SK-N-SH (cell line): ENCODE measurements around the gene ARL5B. TPM values are rescaled to one million over a fixed set of nuclear protein-coding genes. Genes with fewer than 3 reads are reported as not detected.

ENCODE experiments used
- CTCF ChIA-PET: fragments of 300-600, 350-600 bp; formaldehyde crosslinking; extraction: SDS; loops from one replicate; lab custom pipeline; 2021; lab: Yijun Ruan, JAX
- POLR2A ChIA-PET: fragments of 350-600 bp; sonication (Branson Sonifier 250); formaldehyde crosslinking; extraction: SDS; loops from one replicate; lab custom pipeline; 2020; ENCODE audit warnings: antibody characterized with exemption, inconsistent platforms; lab: Yijun Ruan, JAX
- DNase-seq: peaks from one replicate; pipeline ENCODE4 v3.0.0; 2012
- H2AFZ ChIP-seq: fragments of 200-600 bp; sonication (generic); 2 replicates; pipeline ENCODE4 v1.8.1; 2016; ENCODE audit warnings: antibody characterized with exemption, mild to moderate bottlenecking, low read depth
- H3F3A ChIP-seq: fragments of 200-600 bp; sonication (generic); replicated peaks from 2 replicates; pipeline ENCODE3; 2016; ENCODE audit warnings: antibody characterized with exemption, mild to moderate bottlenecking; ENCODE audit not compliant: insufficient read depth
- H3K27ac ChIP-seq, 2 experiments: fragments of 200-500 bp in 1 of 2; fragments of 200-600 bp in 1 of 2; sonication (Bioruptor generic) in 1 of 2; sonication (generic), shearing (Covaris generic) in 1 of 2; 2 replicates each; pipeline versions ENCODE4 v1.5.1 to v1.6.1; 2014 to 2016; ENCODE audit warnings: low read depth in 2 of 2, inconsistent platforms in 1 of 2, low read length in 1 of 2, mild to moderate bottlenecking in 1 of 2, mixed read lengths in 1 of 2
- H3K27me3 ChIP-seq: fragments of 200-600 bp; sonication (generic), shearing (Covaris generic); 2 replicates; pipeline ENCODE4 v1.6.1; 2016; ENCODE audit warnings: mixed run types; ENCODE audit not compliant: insufficient read depth
- H3K36me3 ChIP-seq, 2 experiments: fragments of 200-500 bp in 1 of 2; fragments of 200-600 bp in 1 of 2; sonication (Bioruptor generic) in 1 of 2; sonication (generic) in 1 of 2; replicated peaks in 1 of 2; 2 replicates each; pipeline versions ENCODE3 to v1.5.1; 2014 to 2016; ENCODE audit warnings: low read length in 1 of 2, mild to moderate bottlenecking in 1 of 2; ENCODE audit not compliant: insufficient read depth in 2 of 2, control insufficient read depth in 1 of 2
- H3K4me1 ChIP-seq, 2 experiments: fragments of 200-500 bp in 1 of 2; fragments of 200-600 bp in 1 of 2; sonication (Bioruptor generic) in 1 of 2; sonication (generic), shearing (Covaris generic) in 1 of 2; 2 replicates each; pipeline versions ENCODE4 v1.5.1 to v1.6.1; 2014 to 2016; ENCODE audit warnings: low read depth in 1 of 2, low read length in 1 of 2, mixed run types in 1 of 2; ENCODE audit not compliant: insufficient read depth in 2 of 2, control insufficient read depth in 1 of 2
- H3K4me2 ChIP-seq: fragments of 200-600 bp; sonication (generic), shearing (Covaris generic); 2 replicates; pipeline ENCODE4 v1.6.1; 2017; ENCODE audit warnings: mixed run types
- H3K4me3 ChIP-seq, 2 experiments: fragments of 200-500 bp in 1 of 2; fragments of 200-600 bp in 1 of 2; sonication (Bioruptor generic) in 1 of 2; sonication (generic), shearing (Covaris generic) in 1 of 2; 2 replicates each; pipeline versions ENCODE4 v1.5.1 to v1.8.1; 2014 to 2016; ENCODE audit warnings: low read depth in 2 of 2, inconsistent platforms in 1 of 2, low read length in 1 of 2, mild to moderate bottlenecking in 1 of 2, mixed read lengths in 1 of 2, moderate library complexity in 1 of 2
- H3K79me2 ChIP-seq: fragments of 200-600 bp; sonication (generic); 2 replicates; pipeline ENCODE4 v1.8.1; 2017; ENCODE audit warnings: mild to moderate bottlenecking; ENCODE audit not compliant: insufficient read depth
- H3K9ac ChIP-seq: fragments of 200-600 bp; sonication (generic); 2 replicates; pipeline ENCODE4 v1.6.1; 2017; ENCODE audit warnings: mixed run types
- H3K9me2 ChIP-seq: fragments of 200-600 bp; sonication (generic); 2 replicates; pipeline ENCODE4 v1.6.1; 2017; ENCODE audit warnings: mixed run types
- H3K9me3 ChIP-seq: fragments of 200-600 bp; sonication (generic); 2 replicates; pipeline ENCODE4 v1.6.1; 2017; ENCODE audit warnings: mixed run types, mild to moderate bottlenecking, moderate library complexity
- H4K20me1 ChIP-seq: fragments of 200-600 bp; sonication (generic); 2 replicates; pipeline ENCODE4 v1.6.1; 2017; ENCODE audit warnings: mild to moderate bottlenecking, mixed run types; ENCODE audit not compliant: insufficient read depth
- ELF1 ChIP-seq: IDR thresholded peaks from 2 replicates; pipeline ENCODE4 v1.4.0; 2012
- EP300 ChIP-seq, 2 experiments: IDR thresholded peaks; 2 replicates each; pipeline versions ENCODE4 v1.4.0 to v1.6.1; 2012; ENCODE audit warnings: borderline replicate concordance in 1 of 2, low read depth in 1 of 2, low read length in 1 of 2
- EZH2phosphoT487 ChIP-seq: fragments of 200-600 bp; sonication (generic); IDR thresholded peaks from 2 replicates; pipeline ENCODE4 v1.6.1; 2017; ENCODE audit warnings: low read depth, mixed run types, mild to moderate bottlenecking, antibody characterized with exemption, moderate library complexity, borderline replicate concordance
- FOXJ3 ChIP-seq: sonication (generic); formaldehyde crosslinking; IDR thresholded peaks from 2 replicates; pipeline ENCODE4 v1.5.1; 2020; ENCODE audit warnings: mild to moderate bottlenecking, missing genetic modification reagents
- FOXM1 ChIP-seq: IDR thresholded peaks from 2 replicates; pipeline ENCODE4 v1.4.0; 2012; ENCODE audit warnings: low read depth, mild to moderate bottlenecking
- GABPA ChIP-seq: IDR thresholded peaks from 2 replicates; pipeline ENCODE4 v1.4.0; 2012; ENCODE audit warnings: low read depth, mild to moderate bottlenecking
- MEF2A ChIP-seq: IDR thresholded peaks from 2 replicates; pipeline ENCODE4 v1.4.0; 2012; ENCODE audit warnings: low read depth, borderline replicate concordance
- MXI1 ChIP-seq: IDR thresholded peaks from 2 replicates; pipeline ENCODE4 v1.6.1; 2012; ENCODE audit warnings: mild to moderate bottlenecking, low read depth, low read length, improper control_type of control experiment
- NFIC ChIP-seq: IDR thresholded peaks from 2 replicates; pipeline ENCODE4 v1.4.0; 2012; ENCODE audit warnings: borderline replicate concordance
- POLR2AphosphoS5 ChIP-seq: IDR thresholded peaks from 2 replicates; pipeline ENCODE4 v1.6.1; 2012; ENCODE audit warnings: low read depth, low read length
- RFX5 ChIP-seq: IDR thresholded peaks from 2 replicates; pipeline ENCODE4 v1.6.1; 2012; ENCODE audit warnings: mild to moderate bottlenecking, improper control_type of control experiment, low read length
- SMC3 ChIP-seq: IDR thresholded peaks from 2 replicates; pipeline ENCODE4 v1.6.1; 2012; ENCODE audit warnings: low read depth, low read length, improper control_type of control experiment
- TEAD4 ChIP-seq: IDR thresholded peaks from 2 replicates; pipeline ENCODE4 v1.4.0; 2012; ENCODE audit warnings: mild to moderate bottlenecking, borderline replicate concordance; ENCODE audit not compliant: insufficient read depth
- YY1 ChIP-seq: IDR thresholded peaks from 2 replicates; pipeline ENCODE4 v1.4.0; 2012; ENCODE audit warnings: low read depth, mild to moderate bottlenecking
- WGBS: methylation state at CpG from one replicate; pipeline ENCODE4 v1.1.6; 2017; ENCODE audit warnings: low lambda C conversion rate; 5-methylcytosine and 5-hydroxymethylcytosine counted together
- polyA plus RNA-seq, 3 experiments: library from polyadenylated mRNA; depleted of rRNA; stranded (reverse); fragments of >200 nt; gene quantifications; 2 replicates each; pipeline ENCODE4 v1.2.3, GENCODE V29; 2012
- TF ChIP-seq, protein P1 (sequence below): IDR thresholded peaks from 2 replicates; pipeline ENCODE4 v1.6.1; 2012; ENCODE audit warnings: mild to moderate bottlenecking, low read depth, low read length, moderate library complexity
- TF ChIP-seq, protein P2 (sequence below): IDR thresholded peaks from 2 replicates; pipeline ENCODE4 v1.4.0; 2012; ENCODE audit warnings: low read depth
- TF ChIP-seq, protein P3 (sequence below): fragments of 200-600 bp; sonication (generic); IDR thresholded peaks from 2 replicates; pipeline ENCODE4 v1.6.1; 2017; ENCODE audit warnings: antibody characterized with exemption, mild to moderate bottlenecking, moderate library complexity
- TF ChIP-seq, protein P4 (sequence below): IDR thresholded peaks from 2 replicates; pipeline ENCODE4; 2012
- TF ChIP-seq, protein P5 (sequence below): fragments of 150-350 bp; IDR thresholded peaks from 2 replicates; pipeline ENCODE4 v1.6.1; 2017; ENCODE audit warnings: antibody characterized with exemption, low read length, low read depth, borderline replicate concordance
- TF ChIP-seq, protein P6 (sequence below): fragments of 150-350 bp; IDR thresholded peaks from 2 replicates; pipeline ENCODE4 v1.6.1; 2016; ENCODE audit warnings: mild to moderate bottlenecking, low read depth, low read length

Gene ARL5B
- polyA plus RNA-seq, 1 of the 3 experiments (the other 2 are of a cell fraction), result 4.9 TPM

DNA sequence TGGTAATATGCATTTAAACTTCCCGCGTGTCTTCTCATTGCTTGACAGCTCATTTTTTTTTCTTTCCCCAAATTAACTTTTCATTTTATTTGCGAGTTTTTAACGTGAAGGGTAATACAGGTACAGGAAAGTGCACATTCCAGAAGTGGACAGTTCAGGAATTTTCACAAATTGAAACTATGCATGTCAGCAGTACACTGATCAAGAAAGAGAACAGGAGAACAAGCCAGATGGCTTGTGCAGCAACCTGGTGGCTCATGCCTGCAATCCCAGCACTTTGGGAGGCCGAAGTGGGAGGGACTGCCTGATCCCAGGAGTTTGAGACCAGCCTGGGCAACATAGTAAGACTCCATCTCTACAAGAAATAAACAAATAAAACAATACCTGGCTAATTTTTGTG, 28.5 kb downstream of the ARL5B start:
- no peak overlapping the region for H3K4me2 ChIP-seq
- H3K27me3 ChIP-seq, result no peaks in the 10 kb centered on the region
- CTCF ChIA-PET, result no interaction called here
- H3K9me3 ChIP-seq, result no peaks in the 10 kb centered on the region
- TF ChIP-seq EZH2phosphoT487, result no peak
- TF ChIP-seq MEF2A, result no peak
- TF ChIP-seq, protein P1, sequence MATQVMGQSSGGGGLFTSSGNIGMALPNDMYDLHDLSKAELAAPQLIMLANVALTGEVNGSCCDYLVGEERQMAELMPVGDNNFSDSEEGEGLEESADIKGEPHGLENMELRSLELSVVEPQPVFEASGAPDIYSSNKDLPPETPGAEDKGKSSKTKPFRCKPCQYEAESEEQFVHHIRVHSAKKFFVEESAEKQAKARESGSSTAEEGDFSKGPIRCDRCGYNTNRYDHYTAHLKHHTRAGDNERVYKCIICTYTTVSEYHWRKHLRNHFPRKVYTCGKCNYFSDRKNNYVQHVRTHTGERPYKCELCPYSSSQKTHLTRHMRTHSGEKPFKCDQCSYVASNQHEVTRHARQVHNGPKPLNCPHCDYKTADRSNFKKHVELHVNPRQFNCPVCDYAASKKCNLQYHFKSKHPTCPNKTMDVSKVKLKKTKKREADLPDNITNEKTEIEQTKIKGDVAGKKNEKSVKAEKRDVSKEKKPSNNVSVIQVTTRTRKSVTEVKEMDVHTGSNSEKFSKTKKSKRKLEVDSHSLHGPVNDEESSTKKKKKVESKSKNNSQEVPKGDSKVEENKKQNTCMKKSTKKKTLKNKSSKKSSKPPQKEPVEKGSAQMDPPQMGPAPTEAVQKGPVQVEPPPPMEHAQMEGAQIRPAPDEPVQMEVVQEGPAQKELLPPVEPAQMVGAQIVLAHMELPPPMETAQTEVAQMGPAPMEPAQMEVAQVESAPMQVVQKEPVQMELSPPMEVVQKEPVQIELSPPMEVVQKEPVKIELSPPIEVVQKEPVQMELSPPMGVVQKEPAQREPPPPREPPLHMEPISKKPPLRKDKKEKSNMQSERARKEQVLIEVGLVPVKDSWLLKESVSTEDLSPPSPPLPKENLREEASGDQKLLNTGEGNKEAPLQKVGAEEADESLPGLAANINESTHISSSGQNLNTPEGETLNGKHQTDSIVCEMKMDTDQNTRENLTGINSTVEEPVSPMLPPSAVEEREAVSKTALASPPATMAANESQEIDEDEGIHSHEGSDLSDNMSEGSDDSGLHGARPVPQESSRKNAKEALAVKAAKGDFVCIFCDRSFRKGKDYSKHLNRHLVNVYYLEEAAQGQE, result no peak
- TF ChIP-seq GABPA, result no peak
- TF ChIP-seq, protein P2, sequence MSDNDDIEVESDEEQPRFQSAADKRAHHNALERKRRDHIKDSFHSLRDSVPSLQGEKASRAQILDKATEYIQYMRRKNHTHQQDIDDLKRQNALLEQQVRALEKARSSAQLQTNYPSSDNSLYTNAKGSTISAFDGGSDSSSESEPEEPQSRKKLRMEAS, result no peak
- TF ChIP-seq, protein P3, sequence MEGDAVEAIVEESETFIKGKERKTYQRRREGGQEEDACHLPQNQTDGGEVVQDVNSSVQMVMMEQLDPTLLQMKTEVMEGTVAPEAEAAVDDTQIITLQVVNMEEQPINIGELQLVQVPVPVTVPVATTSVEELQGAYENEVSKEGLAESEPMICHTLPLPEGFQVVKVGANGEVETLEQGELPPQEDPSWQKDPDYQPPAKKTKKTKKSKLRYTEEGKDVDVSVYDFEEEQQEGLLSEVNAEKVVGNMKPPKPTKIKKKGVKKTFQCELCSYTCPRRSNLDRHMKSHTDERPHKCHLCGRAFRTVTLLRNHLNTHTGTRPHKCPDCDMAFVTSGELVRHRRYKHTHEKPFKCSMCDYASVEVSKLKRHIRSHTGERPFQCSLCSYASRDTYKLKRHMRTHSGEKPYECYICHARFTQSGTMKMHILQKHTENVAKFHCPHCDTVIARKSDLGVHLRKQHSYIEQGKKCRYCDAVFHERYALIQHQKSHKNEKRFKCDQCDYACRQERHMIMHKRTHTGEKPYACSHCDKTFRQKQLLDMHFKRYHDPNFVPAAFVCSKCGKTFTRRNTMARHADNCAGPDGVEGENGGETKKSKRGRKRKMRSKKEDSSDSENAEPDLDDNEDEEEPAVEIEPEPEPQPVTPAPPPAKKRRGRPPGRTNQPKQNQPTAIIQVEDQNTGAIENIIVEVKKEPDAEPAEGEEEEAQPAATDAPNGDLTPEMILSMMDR, result no peak
- no peak for TF ChIP-seq YY1
- TF ChIP-seq NFIC, result no peak
- TF ChIP-seq, protein P4, sequence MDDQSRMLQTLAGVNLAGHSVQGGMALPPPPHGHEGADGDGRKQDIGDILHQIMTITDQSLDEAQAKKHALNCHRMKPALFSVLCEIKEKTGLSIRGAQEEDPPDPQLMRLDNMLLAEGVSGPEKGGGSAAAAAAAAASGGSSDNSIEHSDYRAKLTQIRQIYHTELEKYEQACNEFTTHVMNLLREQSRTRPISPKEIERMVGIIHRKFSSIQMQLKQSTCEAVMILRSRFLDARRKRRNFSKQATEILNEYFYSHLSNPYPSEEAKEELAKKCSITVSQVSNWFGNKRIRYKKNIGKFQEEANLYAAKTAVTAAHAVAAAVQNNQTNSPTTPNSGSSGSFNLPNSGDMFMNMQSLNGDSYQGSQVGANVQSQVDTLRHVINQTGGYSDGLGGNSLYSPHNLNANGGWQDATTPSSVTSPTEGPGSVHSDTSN, result no peak
- TF ChIP-seq ELF1, result no peak
- TF ChIP-seq SMC3, result no peak
- no peak for TF ChIP-seq FOXM1
- no peak for TF ChIP-seq EP300 (IDR thresholded peaks at IDR 0.05; ENCODE audit: borderline replicate concordance in 1 of 2, low read depth in 1 of 2, low read length in 1 of 2)
- TF ChIP-seq, protein P5, sequence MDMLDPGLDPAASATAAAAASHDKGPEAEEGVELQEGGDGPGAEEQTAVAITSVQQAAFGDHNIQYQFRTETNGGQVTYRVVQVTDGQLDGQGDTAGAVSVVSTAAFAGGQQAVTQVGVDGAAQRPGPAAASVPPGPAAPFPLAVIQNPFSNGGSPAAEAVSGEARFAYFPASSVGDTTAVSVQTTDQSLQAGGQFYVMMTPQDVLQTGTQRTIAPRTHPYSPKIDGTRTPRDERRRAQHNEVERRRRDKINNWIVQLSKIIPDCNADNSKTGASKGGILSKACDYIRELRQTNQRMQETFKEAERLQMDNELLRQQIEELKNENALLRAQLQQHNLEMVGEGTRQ, result no peak
- no peak for TF ChIP-seq FOXJ3 (CRISPR knock-in tag)
- no peak for TF ChIP-seq POLR2AphosphoS5
- no peak for TF ChIP-seq TEAD4
- TF ChIP-seq, protein P6, sequence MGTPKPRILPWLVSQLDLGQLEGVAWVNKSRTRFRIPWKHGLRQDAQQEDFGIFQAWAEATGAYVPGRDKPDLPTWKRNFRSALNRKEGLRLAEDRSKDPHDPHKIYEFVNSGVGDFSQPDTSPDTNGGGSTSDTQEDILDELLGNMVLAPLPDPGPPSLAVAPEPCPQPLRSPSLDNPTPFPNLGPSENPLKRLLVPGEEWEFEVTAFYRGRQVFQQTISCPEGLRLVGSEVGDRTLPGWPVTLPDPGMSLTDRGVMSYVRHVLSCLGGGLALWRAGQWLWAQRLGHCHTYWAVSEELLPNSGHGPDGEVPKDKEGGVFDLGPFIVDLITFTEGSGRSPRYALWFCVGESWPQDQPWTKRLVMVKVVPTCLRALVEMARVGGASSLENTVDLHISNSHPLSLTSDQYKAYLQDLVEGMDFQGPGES, result no peak
- TF ChIP-seq RFX5, result no peak
- no peak for TF ChIP-seq MXI1
- TF ChIP-seq, all 33 proteins: peak for 0
- Histone ChIP-seq H4K20me1 (no peaks in the 10 kb centered on the region), H3F3A (peaks cover 14% of the 10 kb centered on the region), H3K4me1 (peaks cover 0 to 4% of the 10 kb centered on the region in 2 experiments; a peak in 1 of 4 replicates), H2AFZ (no peak overlapping the region), H3K27ac (no peak overlapping the region), H3K9ac (no peak overlapping the region), H3K36me3 (no peaks in the 10 kb centered on the region), H3K79me2 (no peaks in the 10 kb centered on the region), H3K4me3 (no peak overlapping the region), H3K9me2 (no peaks in the 10 kb centered on the region)
- WGBS, result 71% methylated on average over 5 of the region's 5 CpGs
- POLR2A ChIA-PET, result no interaction called here
- no peak for DNase-seq
